ENCODE results near the gene INPP5E.

- TF ChIP-seq CTCF (IDR thresholded peaks at IDR 0.05) (no peak), POLR2A (IDR thresholded peaks at IDR 0.05) (no peak)
Observed at GRCh38 chr9:136451221-136451877, 11.7 kb upstream of the INPP5E start.

All from lower leg skin (tissue), 3 donors.